ENCODE measurements around the gene NAXE. TPM values are rescaled to one million over a fixed set of nuclear protein-coding genes. Genes with fewer than 3 reads are reported as not detected.
"Not testable (repeated sequence)": the region's sequence is repeated elsewhere in the genome, so short reads cannot be mapped to it uniquely, and the experiment has no call there.

NAXE gene
- total RNA-seq, 1 experiment from 2014 or later, result 261 TPM

DNA sequence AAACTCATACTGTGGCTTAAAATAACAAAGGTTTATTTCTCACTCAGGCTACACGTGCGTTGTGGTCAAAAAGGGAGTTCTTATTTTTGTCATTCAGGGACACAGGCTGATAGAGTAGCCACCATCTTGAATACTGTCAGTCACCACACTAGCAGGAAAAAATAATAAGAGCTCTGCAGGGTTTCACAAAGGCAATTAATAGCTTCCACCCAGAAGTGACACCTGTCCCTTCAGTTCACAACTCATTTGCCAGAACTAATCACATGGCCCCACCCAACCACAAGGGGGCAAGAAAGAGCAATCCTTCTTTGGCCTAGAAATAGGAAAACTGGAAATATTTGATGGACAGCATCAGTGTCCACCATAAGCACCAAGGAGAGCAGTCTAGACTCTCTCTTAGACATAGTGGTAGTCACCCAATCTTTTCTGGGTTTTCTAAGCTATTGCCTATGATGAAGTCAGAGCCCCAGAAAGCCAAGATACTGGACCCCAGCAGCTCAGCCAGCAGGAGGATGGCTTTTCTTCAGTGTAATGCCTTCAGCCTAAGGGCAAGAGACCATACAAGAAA is 35.8 kb downstream of the NAXE start:
- Histone ChIP-seq H3K4me3 (ENCODE audit: low read length) (no peak overlapping the region), H2AFZ (ENCODE audit: low read length) (no peak overlapping the region), H3K27me3 (ENCODE audit: low read length) (peaks cover 28% of the 10 kb centered on the region), H3K4me1 (ENCODE audit: insufficient read depth, low read length) (0 out of 2 replicates have a peak, but pooled peaks cover 6% of the 10 kb centered on the region), H3K79me2 (ENCODE audit: low read length) (no peaks in the 10 kb centered on the region), H3K36me3 (ENCODE audit: low read depth, low read length) (no peaks in the 10 kb centered on the region), H3K4me2 (ENCODE audit: low read length) (no peak overlapping the region), H3K27ac (ENCODE audit: low read length) (no peak overlapping the region), H3K9me2 (replicated peaks; ENCODE audit: low read length) (no peaks in the 10 kb centered on the region), H4K20me1 (ENCODE audit: low read length) (no peaks in the 10 kb centered on the region), H3F3A (ENCODE audit: low read length, unreplicated experiment) (no peaks in the 10 kb centered on the region), H3K9me3 (ENCODE audit: low read length) (no peaks in the 10 kb centered on the region), H3K9ac (ENCODE audit: low read length) (no peak overlapping the region)
- DNase-seq (peak; percentile 88), ATAC-seq (peak; percentile 68)
- no peak for TF ChIP-seq EZH2phosphoT487 (IDR thresholded peaks at IDR 0.05; ENCODE audit: borderline replicate concordance, low read length)
- TF ChIP-seq, protein P1, sequence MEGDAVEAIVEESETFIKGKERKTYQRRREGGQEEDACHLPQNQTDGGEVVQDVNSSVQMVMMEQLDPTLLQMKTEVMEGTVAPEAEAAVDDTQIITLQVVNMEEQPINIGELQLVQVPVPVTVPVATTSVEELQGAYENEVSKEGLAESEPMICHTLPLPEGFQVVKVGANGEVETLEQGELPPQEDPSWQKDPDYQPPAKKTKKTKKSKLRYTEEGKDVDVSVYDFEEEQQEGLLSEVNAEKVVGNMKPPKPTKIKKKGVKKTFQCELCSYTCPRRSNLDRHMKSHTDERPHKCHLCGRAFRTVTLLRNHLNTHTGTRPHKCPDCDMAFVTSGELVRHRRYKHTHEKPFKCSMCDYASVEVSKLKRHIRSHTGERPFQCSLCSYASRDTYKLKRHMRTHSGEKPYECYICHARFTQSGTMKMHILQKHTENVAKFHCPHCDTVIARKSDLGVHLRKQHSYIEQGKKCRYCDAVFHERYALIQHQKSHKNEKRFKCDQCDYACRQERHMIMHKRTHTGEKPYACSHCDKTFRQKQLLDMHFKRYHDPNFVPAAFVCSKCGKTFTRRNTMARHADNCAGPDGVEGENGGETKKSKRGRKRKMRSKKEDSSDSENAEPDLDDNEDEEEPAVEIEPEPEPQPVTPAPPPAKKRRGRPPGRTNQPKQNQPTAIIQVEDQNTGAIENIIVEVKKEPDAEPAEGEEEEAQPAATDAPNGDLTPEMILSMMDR (conservative IDR thresholded peaks at IDR 0.05; ENCODE audit: low read depth, low read length), result peak; percentile 91
- CTCF ChIA-PET, result interaction anchor here (0.5 to 1.4 kb wide), 6 partner anchors 21 to 181 kb away, joined by 3 to 6 read pairs (median 4); no protein-coding TSS in a partner anchor
- POLR2A ChIA-PET (ENCODE audit: unreplicated experiment), result no interaction called here
- no TSS peak for BruUV-seq (replicated peaks)
- intact Hi-C loops (cut with micrococcal nuclease), result loop anchor here (1.0 kb wide), 2 partner anchors 30 to 51 kb away; no protein-coding TSS in a partner anchor

GRCh38 chr1:156629823-156630449 is 38.4 kb downstream of the NAXE start:
- Histone ChIP-seq H4K20me1 (ENCODE audit: low read length) (no peaks in the 10 kb centered on the region), H3K4me3 (ENCODE audit: low read length) (no peak overlapping the region), H3F3A (ENCODE audit: low read length, unreplicated experiment) (no peaks in the 10 kb centered on the region), H3K4me1 (ENCODE audit: insufficient read depth, low read length) (0 out of 2 replicates have a peak, but pooled peaks cover 6% of the 10 kb centered on the region), H3K9me2 (replicated peaks; ENCODE audit: low read length) (no peaks in the 10 kb centered on the region), H3K4me2 (ENCODE audit: low read length) (no peak overlapping the region), H3K27ac (ENCODE audit: low read length) (no peak overlapping the region), H3K9ac (ENCODE audit: low read length) (no peak overlapping the region), H3K36me3 (ENCODE audit: low read depth, low read length) (no peaks in the 10 kb centered on the region), H2AFZ (ENCODE audit: low read length) (no peak overlapping the region), H3K9me3 (ENCODE audit: low read length) (no peaks in the 10 kb centered on the region), H3K79me2 (ENCODE audit: low read length) (no peaks in the 10 kb centered on the region), H3K27me3 (ENCODE audit: low read length) (peaks cover 25% of the 10 kb centered on the region)
- CTCF ChIA-PET, result no interaction called here
- POLR2A ChIA-PET (ENCODE audit: unreplicated experiment), result no interaction called here
- DNase-seq (no peak), ATAC-seq (no peak)
- no TSS peak for BruUV-seq (replicated peaks)
- intact Hi-C loops (cut with micrococcal nuclease), result no loop called here
- TF ChIP-seq, protein P1 (conservative IDR thresholded peaks at IDR 0.05; ENCODE audit: low read depth, low read length), result no peak
- TF ChIP-seq EZH2phosphoT487 (IDR thresholded peaks at IDR 0.05; ENCODE audit: borderline replicate concordance, low read length) (no peak), EZH2 (IDR thresholded peaks at IDR 0.05; ENCODE audit: low read length, unreplicated experiment) (no peak)

- H2AFZ ChIP-seq (ENCODE audit: low read length); POLR2A ChIA-PET (ENCODE audit: unreplicated experiment); CTCF ChIA-PET; H3K79me2 ChIP-seq (ENCODE audit: low read length); intact Hi-C loops (cut with micrococcal nuclease); H3F3A ChIP-seq (ENCODE audit: low read length, unreplicated experiment); ATAC-seq; H3K4me2 ChIP-seq (ENCODE audit: low read length); DNase-seq; H4K20me1 ChIP-seq (ENCODE audit: low read length); H3K4me3 ChIP-seq (ENCODE audit: low read length); BruUV-seq (replicated peaks); H3K36me3 ChIP-seq (ENCODE audit: low read depth, low read length); H3K9ac ChIP-seq (ENCODE audit: low read length); H3K27ac ChIP-seq (ENCODE audit: low read length); H3K9me3 ChIP-seq (ENCODE audit: low read length); H3K9me2 ChIP-seq (replicated peaks; ENCODE audit: low read length); H3K4me1 ChIP-seq (ENCODE audit: insufficient read depth, low read length): not testable (repeated sequence)
- H3K27me3 ChIP-seq (ENCODE audit: low read length), result peaks cover 23% of the 10 kb centered on the region
These were observed 39.6 kb downstream of the NAXE start for GRCh38 chr1:156631152-156631551.

Data from PC-3 (cell line).